ENCODE results near the gene ODC1. TPM values are rescaled to one million over a fixed set of nuclear protein-coding genes. Genes with fewer than 3 reads are reported as not detected.

ODC1 gene
- total RNA-seq, 1 experiment from 2014 or later, result 69.0 TPM

- DNase-seq (ENCODE audit: low read depth), result no peak
Measured at GRCh38 chr2:10415048-10415447, 33.1 kb downstream of the ODC1 start.

- no peak for DNase-seq (ENCODE audit: low read depth)
Measured at GRCh38 chr2:10414591-10414990, 33.5 kb downstream of the ODC1 start.

- DNase-seq (ENCODE audit: low read depth), result peak; percentile 83
Measured at GRCh38 chr2:10413991-10414451, 34.1 kb downstream of the ODC1 start.

GRCh38 chr2:10413503-10413902, 34.6 kb downstream of the ODC1 start:
- DNase-seq (ENCODE audit: low read depth), result peak; percentile 57

- peak; percentile 65 for DNase-seq (ENCODE audit: low read depth)
Measured at GRCh38 chr2:10412380-10412779, 35.7 kb downstream of the ODC1 start.

- DNase-seq (ENCODE audit: low read depth), result no peak
Measured at GRCh38 chr2:10411557-10411956, 36.6 kb downstream of the ODC1 start.

- no peak for DNase-seq (ENCODE audit: low read depth)
Measured at GRCh38 chr2:10410823-10411437, 37.2 kb downstream of the ODC1 start.

GRCh38 chr2:10410001-10410822, 37.9 kb downstream of the ODC1 start:
- DNase-seq (ENCODE audit: low read depth), result no peak

GRCh38 chr2:10408649-10409579, 39.2 kb downstream of the ODC1 start:
- DNase-seq (ENCODE audit: low read depth), result peak; percentile 73

GRCh38 chr2:10407841-10408648, 40.1 kb downstream of the ODC1 start:
- DNase-seq (ENCODE audit: low read depth), result peak; percentile 95

GRCh38 chr2:10407432-10407831, 40.7 kb downstream of the ODC1 start:
- DNase-seq (ENCODE audit: low read depth), result no peak

- DNase-seq (ENCODE audit: low read depth), result no peak
Measured at GRCh38 chr2:10406491-10407188, 41.5 kb downstream of the ODC1 start.

- DNase-seq (ENCODE audit: low read depth), result peak; percentile 51
Measured at GRCh38 chr2:10406016-10406415, 42.1 kb downstream of the ODC1 start.

GRCh38 chr2:10405448-10405847, 42.7 kb downstream of the ODC1 start:
- DNase-seq (ENCODE audit: low read depth), result peak; percentile 98

GRCh38 chr2:10404324-10405143, 43.6 kb downstream of the ODC1 start:
- DNase-seq (ENCODE audit: low read depth), result peak; percentile 70

- DNase-seq (ENCODE audit: low read depth), result no peak
Measured at GRCh38 chr2:10402653-10403215, 45.4 kb downstream of the ODC1 start.

- peak; percentile 92 for DNase-seq (ENCODE audit: low read depth)
Measured at GRCh38 chr2:10402062-10402585, 46.0 kb downstream of the ODC1 start.

- DNase-seq (ENCODE audit: low read depth), result no peak
Measured at GRCh38 chr2:10400978-10401951, 46.9 kb downstream of the ODC1 start.
